HG02798 (cell line): ENCODE measurements around the gene SLC44A5.
"Not testable (repeated sequence)": the region's sequence is repeated elsewhere in the genome, so short reads cannot be mapped to it uniquely, and the experiment has no call there.

Experiments
- ATAC-seq: cut with Tn5 transposase; IDR thresholded peaks from one replicate; pipeline ENCODE4 v1.9.1; 2021; ENCODE audit warnings: mild to moderate bottlenecking; ENCODE audit not compliant: unreplicated experiment, poor library complexity

SLC44A5 gene

DNA sequence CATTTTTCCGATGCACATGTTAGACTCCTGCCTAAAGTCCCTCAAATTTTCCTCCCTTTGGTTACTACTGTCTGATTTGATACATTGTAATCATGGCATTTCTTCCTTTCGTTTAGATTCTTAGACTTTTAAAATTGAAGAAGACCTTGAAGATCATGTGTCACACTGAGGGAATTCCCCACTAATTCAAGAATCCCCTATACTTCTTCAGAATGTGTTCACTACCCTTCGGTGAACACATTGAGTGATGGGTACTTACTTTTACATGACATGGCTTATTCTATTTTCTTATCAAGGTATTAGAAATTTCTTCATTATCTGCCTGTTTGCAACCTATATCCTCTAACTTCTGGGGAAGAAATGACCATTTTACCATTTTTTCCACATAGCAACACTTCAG, 390.8 kb downstream of the SLC44A5 start:
- ATAC-seq = no peak

DNA sequence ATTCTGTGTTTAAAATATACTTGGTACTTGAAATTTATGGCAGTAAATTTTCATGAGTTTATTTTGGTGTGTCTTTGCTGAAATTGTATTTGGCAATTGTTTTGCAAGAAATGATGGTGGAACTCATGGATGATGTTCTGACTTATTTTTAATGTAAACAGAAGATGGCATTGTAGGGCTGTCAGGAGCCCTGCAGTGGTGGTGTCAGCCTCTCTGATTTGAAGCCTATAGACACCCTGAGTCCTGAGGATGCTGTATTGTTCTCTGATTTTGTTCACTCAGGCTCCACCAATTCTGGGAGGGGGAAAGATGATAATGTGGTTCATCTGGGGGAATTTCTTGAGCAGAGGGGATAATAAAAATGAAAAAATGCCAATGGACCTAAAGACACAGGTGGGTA, 396.9 kb downstream of the SLC44A5 start:
- ATAC-seq = no peak

DNA sequence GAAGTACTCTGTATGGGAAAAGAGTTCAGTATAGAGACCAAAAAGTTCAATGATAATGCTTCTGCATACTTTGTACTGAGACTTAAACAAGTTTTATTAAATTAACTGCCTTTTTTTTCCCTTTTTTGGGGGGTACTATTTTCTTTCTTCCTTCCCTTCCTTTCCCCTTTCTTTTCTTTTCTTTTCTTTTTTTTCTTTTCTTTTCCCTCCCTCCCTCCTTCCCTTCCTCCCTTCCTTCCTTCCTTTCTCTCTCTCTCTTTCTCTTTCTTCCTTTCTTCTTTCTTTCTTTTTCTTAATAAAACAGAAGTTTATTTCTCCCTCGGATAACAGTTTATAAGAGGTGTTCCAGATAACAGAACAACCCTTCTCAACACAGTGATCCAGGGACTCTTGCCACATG, 399.3 kb downstream of the SLC44A5 start:
- no peak for ATAC-seq

DNA sequence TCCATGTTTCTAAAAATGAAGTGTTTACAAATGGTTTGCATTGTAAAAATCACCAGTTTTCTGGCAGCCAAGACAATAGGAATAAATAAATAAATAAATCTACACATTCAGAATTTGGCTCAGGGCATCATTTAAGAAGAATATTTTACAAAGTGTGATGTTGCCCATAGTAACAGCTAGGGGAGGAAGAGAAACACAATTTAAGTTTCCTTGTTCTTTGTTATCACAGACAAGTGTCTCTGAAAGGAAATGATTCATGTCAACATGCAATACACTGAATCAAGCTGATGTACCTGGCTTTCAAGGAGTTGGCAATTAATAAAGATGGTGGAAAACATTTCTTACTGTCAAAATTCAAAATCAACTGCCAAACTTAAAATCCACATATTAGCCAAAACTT, 402.1 kb downstream of the SLC44A5 start:
- no peak for ATAC-seq

DNA sequence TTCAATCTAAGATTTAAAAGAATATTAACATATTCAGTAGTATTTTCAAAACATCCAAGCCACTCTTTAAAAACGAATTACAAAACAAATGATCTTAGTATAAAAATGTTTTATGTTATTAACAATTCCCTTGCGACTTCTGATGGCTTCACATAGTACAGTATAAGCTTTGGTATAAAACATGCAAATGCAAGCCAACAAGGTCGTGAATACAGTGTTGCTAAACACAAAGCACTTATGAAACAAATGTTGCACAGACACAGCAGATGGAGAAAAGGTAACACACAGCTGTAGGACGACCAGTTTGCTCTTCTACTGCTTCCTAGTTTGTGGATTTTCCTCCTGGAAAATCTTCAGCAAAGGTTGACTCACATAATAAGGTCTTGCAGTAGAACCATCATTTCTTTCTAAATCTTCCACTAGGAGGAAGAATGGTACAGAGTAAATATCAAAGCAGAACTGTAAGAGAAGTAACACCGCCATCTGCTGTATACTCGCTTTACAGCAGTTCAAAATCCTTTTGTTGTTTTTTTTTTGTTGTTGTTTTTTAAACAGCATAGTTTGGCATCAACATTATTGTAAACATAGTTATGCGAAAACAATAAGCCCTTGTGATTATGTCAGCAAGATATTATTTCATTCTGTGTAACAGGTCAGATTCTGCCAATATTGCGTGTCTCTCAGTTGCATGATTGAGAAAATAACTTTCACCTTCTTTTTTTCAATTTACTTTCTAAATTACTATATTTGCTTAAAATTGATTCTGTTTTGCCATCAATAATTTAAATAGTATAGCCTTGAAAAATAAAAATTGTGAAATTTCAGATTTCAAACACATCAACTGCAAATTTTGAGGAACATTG, 407.3 kb downstream of the SLC44A5 start:
- peak; percentile 89 for ATAC-seq

DNA sequence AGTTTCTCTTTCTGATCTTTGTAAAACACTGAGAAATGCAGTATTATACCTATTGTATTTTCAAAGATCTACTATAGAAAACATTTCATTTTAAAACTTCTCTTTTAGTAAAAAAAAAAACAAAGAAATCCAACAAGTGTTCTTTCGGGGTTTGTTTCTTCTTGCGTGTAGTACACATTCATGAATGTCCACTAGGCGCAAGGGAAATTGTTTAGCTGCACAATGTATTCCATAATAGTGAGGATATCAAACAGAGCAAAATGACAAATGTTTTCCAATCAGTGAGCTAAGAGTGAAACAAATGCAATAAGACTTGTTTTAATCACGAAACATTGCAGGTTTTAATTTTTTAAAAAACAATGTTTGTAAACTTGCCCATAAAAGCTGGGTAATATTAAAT, 408.2 kb downstream of the SLC44A5 start:
- no peak for ATAC-seq

DNA sequence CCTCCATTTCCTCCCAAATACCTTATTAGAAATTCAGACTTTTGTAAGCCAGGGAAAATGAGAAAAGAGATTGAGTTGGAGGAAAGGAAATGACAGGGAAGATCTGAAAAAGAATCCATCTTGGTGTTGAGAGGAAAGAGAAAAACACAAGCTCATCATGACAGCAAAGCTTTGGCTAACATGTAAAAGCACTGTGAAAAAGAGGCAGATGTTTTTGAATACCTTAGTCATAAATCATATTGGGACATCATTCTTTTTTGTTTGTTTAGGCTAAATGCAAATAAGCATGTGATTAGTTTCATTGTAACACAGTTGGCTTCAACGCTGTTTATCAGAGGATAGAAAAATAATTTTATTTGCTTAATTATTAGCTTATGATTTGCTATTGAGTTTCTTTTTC, 412.2 kb downstream of the SLC44A5 start:
- ATAC-seq = no peak

DNA sequence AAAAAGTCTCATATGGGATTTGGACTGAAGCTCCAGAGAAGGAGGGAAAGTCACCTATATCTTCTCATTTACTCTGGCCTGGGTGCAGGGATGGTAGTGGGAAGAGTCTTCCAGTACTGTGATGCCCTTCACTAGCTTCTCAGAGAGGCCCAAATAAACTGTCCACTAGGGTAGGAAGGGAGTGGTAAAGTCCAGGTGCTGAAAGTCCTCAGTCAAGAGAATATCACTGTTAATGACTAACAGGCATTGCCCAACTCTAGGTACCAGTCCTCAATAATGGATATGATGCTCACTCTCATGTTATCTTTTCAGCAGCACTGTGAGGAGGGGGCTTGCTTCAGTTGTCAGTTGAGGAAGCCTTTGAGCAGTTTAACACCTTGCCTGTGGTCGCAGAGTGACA, 412.8 kb downstream of the SLC44A5 start:
- ATAC-seq = no peak

DNA sequence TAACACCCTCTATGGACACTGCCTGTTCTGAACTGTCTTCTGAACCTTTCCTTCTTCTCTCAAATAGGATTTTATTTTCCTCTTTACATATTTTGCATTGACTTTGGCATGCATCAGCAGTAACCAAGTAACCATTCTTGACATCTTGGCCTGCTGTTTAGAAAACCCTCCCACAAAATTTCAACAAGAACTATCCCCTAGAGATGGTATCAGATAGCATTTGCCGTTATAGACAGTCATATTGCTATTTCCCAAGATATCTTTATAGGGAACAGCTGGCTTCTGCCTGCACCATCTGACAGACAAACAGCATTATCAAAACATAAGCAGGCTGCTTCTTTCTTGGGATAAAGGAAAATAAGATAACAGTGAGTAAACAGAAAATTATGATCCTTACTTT, 422.0 kb downstream of the SLC44A5 start:
- ATAC-seq = no peak

DNA sequence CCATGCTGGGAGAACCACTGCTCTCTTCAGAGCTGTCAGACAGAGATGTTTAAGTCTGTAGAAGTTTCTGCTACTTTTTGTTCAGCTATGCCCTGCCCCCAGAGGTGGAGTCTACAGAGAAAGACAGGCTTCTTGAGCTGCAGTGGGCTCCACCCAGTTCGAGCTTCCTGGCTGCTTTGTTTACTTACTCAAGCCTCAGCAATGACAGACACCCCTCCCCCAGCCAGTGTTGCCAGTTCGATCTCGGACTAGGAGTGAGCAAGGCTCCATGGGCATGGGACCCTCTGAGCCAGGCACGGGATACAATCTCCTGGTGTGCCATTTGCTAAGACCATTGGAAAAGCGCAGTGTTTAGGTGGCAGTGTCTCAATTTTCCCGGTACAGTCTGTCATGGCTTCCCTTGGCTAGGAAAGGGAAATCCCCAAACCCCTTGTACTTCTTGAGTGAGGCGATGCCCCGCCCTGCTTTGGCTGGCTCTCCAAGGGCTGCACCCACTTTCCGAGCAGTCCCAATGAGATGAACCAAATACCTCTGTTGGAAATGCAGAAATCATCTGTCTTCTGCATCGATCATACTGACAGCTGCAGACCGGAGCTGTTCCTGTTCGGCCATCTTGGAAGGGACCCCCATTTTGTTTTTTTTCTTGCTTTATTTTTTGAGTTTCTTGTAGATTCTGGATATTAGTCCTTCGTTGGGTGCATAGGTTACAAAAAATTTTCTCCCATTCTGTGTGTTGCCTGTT, 429.5 kb downstream of the SLC44A5 start:
- ATAC-seq = not testable (repeated sequence)

DNA sequence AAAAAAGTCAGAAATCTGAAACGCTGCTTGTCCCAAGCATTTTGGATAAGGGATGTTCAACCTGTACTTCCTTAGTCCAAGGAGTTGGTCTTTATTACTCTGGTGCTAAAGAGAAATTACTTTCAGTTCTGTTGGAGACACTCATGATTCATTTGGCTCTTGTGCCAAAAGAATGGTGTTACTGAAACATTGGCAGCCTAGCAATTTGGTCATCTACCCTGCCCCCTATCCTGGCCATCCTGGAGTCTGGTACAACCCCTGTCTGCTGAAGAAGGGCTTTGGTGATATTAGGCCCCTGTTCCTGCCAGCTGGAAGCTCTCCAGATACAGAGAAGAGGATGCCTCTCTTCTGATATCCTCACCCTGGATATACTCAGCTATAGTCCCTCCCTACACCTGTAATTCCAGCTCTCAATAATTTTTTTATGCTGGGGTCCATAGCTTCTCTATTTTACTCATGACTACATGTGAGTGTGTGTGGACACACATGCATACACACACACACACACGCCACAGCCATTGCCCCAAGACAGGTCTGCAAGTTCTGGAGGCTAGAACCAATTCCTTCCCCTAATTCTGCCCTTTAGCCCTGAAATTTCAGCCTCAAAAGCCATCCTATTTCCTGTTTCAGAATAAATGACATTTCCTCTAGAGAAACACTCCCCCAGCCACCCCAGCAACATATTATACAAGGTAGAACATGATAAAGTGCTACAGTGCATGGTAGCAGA, 436.7 kb downstream of the SLC44A5 start:
- ATAC-seq = no peak

DNA sequence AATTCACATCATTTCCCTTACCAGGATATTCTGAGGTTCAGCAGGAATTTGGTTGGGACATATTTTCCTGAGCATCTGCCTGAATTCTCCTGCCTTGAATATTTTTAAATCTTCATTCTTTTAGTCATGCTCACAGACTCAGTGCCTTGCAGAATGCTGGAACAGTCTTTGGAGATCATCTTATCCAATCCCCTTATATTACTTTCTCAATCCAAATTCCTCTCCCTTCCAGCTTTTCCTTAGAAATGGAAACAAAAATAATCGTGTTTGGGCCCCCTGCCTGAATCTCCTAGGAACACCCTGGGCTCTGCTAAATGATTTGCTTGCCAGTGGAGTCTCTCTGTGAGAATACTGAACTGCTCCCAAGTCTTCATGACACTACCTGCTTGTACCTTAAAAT, 438.4 kb downstream of the SLC44A5 start:
- no peak for ATAC-seq

DNA sequence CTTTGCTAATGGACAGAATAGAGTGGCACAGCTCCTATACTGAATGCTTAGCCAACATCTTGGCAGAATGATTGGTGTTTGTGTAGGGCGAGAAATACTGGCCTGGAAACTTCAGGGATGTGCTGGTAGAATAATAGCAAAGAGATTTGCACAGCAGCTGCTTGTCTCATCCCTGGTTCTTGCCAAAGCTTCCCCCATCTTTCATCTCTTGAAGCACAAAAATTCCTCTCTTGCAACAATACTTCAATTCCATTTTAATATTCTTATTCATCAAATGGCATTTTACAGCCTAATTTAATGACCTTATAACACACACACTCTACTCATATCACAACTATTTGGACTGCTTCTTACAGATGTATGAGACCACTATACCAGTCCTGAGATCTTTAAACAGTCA, 439.0 kb downstream of the SLC44A5 start:
- ATAC-seq = no peak

DNA sequence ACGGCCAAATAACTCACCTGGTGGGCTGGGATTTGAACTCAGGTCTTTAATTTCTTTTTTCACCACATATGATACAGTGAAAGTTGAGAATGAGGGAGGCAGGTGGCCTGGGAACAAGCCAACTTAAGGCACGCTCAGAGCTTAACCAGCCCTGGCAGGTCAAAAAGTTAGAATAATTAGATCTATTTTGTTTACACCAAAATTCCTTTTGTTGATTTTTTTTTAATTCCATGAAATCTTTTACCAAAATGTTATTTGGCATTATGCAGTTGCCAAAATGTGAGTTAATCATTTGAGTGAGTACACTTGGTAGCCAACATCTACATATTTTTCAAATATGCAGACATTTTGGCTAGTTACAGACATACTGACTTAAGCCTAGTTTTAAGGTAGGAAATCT, 439.9 kb downstream of the SLC44A5 start:
- no peak for ATAC-seq

DNA sequence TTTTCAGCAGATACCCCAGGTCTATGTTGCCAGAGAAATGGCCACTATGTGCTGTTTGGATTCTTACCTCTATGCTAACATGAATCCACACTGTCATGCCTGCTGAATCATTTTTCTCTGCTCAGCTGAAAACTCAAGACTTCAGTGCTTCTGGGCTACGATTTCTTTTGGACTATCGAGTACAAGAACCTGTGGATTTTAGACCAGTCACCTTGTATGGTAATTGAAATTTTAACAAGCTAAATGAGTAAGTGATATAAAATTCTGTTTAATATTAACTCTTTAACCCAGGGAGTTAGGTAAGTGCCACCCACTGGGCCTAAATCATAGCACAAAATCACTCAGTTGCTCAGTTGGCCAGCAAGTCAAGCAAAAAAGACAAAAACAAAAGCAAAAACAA, 440.9 kb downstream of the SLC44A5 start:
- ATAC-seq = no peak

DNA sequence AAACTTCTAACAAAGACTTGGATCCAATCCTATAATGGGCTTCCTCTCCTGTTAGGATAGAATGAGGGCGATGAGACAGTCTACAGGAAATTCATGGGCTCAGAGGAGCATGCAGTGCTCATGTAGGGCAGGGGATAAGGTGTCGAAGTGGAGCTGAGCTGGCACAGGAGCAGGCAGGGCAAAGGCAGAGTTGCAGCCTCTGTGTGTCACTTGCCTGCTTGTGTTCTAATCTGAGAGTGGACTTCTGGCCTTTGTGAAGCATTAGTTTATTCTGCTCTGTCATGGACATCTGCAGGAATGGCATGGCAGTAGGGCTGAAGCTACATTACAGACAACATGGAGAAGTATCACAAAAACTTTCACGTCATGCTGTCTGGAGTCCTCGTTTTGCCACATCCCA, 444.1 kb downstream of the SLC44A5 start:
- no peak for ATAC-seq

DNA sequence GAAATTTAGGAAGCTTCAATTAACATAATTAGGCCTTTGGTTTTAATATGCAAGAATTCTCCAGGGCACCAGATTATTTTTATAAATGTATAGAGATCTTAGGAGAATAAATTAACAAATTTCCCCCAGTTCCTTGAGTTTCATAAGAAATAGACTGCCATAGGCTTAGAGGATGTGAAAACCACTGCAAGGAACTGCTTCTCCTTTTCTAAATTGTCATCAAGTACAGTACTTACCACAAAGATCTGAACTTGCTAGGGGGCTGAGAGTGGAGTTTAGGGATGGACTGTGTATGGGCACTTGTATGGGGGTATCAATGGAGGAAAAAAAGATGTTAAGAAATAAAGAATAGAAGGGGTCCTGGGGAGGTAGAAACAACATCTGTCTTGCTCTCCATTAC, 445.6 kb downstream of the SLC44A5 start:
- ATAC-seq = no peak

DNA sequence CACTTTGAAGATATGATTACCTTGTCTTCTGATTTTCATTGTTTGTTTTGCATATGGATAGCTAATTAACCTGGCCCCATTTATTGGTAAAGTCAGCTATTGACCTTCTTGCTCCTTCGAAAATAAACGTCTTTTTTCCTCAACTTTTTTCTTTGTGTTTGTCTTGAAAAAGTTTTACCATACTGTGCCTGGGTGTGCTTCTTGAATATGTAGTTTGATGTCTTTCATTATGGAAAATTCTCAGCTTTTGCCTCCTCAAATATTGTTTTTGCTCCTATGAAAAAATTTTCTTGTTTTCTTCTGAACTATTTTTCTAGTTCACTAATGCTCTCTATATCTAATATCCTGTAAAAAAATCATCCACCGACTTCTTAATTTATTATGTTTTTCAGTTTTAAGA, 451.8 kb downstream of the SLC44A5 start:
- ATAC-seq = no peak
